ENCODE data around the gene EN1.

DNA sequence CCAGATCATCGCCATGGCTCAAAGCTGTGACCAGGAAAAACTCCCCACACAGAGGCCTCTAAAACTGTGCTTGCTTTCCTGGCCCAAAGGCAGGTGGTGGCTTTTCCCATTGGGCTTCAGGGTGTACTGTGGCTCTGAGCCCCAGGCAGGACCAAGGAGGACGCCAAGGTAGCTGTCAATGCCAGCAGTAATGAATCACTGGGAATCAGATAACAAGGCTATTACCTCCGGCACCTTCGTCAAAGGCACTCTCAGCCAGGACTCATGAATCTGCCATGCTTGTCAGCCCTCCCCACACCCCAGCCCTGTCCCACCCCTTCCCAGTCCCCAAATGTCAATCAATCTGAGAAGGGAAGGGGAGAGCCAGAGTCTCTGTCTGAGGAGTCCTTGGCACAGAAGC, 27.9 kb upstream of the EN1 start:
- TF ChIP-seq RAD21 (IDR thresholded peaks at IDR 0.05; ENCODE audit: low read length) (no peak), POLR2A (IDR thresholded peaks at IDR 0.05; ENCODE audit: low read depth, low read length) (no peak), RCOR1 (IDR thresholded peaks at IDR 0.05; ENCODE audit: insufficient replicate concordance, low read length) (no peak), SMC3 (IDR thresholded peaks at IDR 0.05; ENCODE audit: low read depth, low read length) (no peak), FOS (IDR thresholded peaks at IDR 0.05; ENCODE audit: low read depth, low read length) (no peak), CHD1 (IDR thresholded peaks at IDR 0.05; ENCODE audit: low read depth, low read length) (no peak), MAZ (IDR thresholded peaks at IDR 0.05; ENCODE audit: borderline replicate concordance, low read depth, low read length) (no peak), BHLHE40 (IDR thresholded peaks at IDR 0.05; ENCODE audit: low read depth, low read length) (no peak)
- TF ChIP-seq, protein P1, sequence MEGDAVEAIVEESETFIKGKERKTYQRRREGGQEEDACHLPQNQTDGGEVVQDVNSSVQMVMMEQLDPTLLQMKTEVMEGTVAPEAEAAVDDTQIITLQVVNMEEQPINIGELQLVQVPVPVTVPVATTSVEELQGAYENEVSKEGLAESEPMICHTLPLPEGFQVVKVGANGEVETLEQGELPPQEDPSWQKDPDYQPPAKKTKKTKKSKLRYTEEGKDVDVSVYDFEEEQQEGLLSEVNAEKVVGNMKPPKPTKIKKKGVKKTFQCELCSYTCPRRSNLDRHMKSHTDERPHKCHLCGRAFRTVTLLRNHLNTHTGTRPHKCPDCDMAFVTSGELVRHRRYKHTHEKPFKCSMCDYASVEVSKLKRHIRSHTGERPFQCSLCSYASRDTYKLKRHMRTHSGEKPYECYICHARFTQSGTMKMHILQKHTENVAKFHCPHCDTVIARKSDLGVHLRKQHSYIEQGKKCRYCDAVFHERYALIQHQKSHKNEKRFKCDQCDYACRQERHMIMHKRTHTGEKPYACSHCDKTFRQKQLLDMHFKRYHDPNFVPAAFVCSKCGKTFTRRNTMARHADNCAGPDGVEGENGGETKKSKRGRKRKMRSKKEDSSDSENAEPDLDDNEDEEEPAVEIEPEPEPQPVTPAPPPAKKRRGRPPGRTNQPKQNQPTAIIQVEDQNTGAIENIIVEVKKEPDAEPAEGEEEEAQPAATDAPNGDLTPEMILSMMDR (conservative IDR thresholded peaks at IDR 0.05; ENCODE audit: low read depth, low read length), result no peak
- TF ChIP-seq, protein P2, sequence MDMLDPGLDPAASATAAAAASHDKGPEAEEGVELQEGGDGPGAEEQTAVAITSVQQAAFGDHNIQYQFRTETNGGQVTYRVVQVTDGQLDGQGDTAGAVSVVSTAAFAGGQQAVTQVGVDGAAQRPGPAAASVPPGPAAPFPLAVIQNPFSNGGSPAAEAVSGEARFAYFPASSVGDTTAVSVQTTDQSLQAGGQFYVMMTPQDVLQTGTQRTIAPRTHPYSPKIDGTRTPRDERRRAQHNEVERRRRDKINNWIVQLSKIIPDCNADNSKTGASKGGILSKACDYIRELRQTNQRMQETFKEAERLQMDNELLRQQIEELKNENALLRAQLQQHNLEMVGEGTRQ (IDR thresholded peaks at IDR 0.05; ENCODE audit: low read depth, low read length), result no peak
- TF ChIP-seq, protein P3, sequence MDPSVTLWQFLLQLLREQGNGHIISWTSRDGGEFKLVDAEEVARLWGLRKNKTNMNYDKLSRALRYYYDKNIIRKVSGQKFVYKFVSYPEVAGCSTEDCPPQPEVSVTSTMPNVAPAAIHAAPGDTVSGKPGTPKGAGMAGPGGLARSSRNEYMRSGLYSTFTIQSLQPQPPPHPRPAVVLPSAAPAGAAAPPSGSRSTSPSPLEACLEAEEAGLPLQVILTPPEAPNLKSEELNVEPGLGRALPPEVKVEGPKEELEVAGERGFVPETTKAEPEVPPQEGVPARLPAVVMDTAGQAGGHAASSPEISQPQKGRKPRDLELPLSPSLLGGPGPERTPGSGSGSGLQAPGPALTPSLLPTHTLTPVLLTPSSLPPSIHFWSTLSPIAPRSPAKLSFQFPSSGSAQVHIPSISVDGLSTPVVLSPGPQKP (IDR thresholded peaks at IDR 0.05; ENCODE audit: borderline replicate concordance, low read depth, low read length), result no peak

All from IMR-90 (cell line).